Endothelial cell of umbilical vein (primary cell): ENCODE data around the gene SMCHD1. TPM values are rescaled to one million over a fixed set of nuclear protein-coding genes. Genes with fewer than 3 reads are reported as not detected.

Experiments
- BruUV-seq: library from RNA; stranded (reverse); fragments of 400-500 nt; replicated peaks from 2 replicates; lab custom pipeline; 2021; lab: Mats Ljungman, UMichigan
- CTCF ChIA-PET: fragments of 300-600, 350-600 bp; sonication (Branson Sonifier 250); formaldehyde crosslinking; loops from one replicate; lab custom pipeline; 2021; ENCODE audit warnings: antibody characterized with exemption, inconsistent platforms; lab: Charles Lee
- POLR2A ChIA-PET: fragments of 300-600, 350-600 bp; sonication (Branson Sonifier 250); formaldehyde crosslinking; loops from one replicate; lab custom pipeline; 2021; ENCODE audit warnings: antibody characterized with exemption, inconsistent platforms; lab: Charles Lee
- DNase-seq: peaks from one replicate; pipeline ENCODE4 v3.0.0-alpha.2; 2011; ENCODE audit warnings: low read depth, low spot score
- FAIRE-seq: peaks from 2 replicates; lab custom pipeline; 2011; peaks lifted over from hg19 to GRCh38; lab: Jason Lieb, UNC
- H2AFZ ChIP-seq: 2 replicates; pipeline ENCODE4 v1.6.0; 2012; ENCODE audit warnings: low read depth, low read length, control low read depth, inconsistent platforms
- H3K27ac ChIP-seq: 2 replicates; pipeline ENCODE4 v1.5.1; 2011; ENCODE audit warnings: low read depth, mild to moderate bottlenecking, control low read depth, low read length, moderate library complexity; ENCODE audit not compliant: insufficient read depth
- H3K27me3 ChIP-seq, 2 experiments: 2 replicates each; pipeline versions ENCODE4 v1.6.0 to v1.6.1; 2011; ENCODE audit warnings: low read length in 2 of 2, mixed read lengths in 1 of 2; ENCODE audit not compliant: control insufficient read depth in 2 of 2, insufficient read depth in 2 of 2
- H3K36me3 ChIP-seq, 2 experiments: 2 replicates in 1 of 2; 3 replicates in 1 of 2; pipeline ENCODE4 v1.5.1; 2011; ENCODE audit warnings: low read length in 2 of 2, mild to moderate bottlenecking in 1 of 2, moderate library complexity in 1 of 2; ENCODE audit not compliant: control insufficient read depth in 2 of 2, insufficient read depth in 2 of 2; ENCODE audit errors: extremely low read depth in 1 of 2
- H3K4me1 ChIP-seq: 3 replicates; pipeline ENCODE4 v1.5.1; 2011; ENCODE audit warnings: mild to moderate bottlenecking, low read length; ENCODE audit not compliant: control insufficient read depth, insufficient read depth; ENCODE audit errors: extremely low read depth
- H3K4me2 ChIP-seq: 2 replicates; pipeline ENCODE4 v1.6.1; 2011; ENCODE audit warnings: low read length, control low read depth, mixed read lengths; ENCODE audit not compliant: insufficient read depth
- H3K4me3 ChIP-seq, 3 experiments: fragments of 200-600 bp in 1 of 3; sonication (generic), shearing (Covaris generic) in 1 of 3; replicated peaks in 1 of 3; 2 replicates each; pipeline ENCODE4 v1.5.1; 2011 to 2016; ENCODE audit warnings: control low read depth in 3 of 3, low read length in 3 of 3, mild to moderate bottlenecking in 2 of 3, inconsistent platforms in 1 of 3, low read depth in 1 of 3, moderate library complexity in 1 of 3; ENCODE audit not compliant: insufficient read depth in 1 of 3
- H3K79me2 ChIP-seq: 2 replicates; pipeline ENCODE4 v1.6.0; 2012; ENCODE audit warnings: low read length, inconsistent platforms; ENCODE audit not compliant: control insufficient read depth, insufficient read depth
- H3K9ac ChIP-seq: replicated peaks from 2 replicates; pipeline ENCODE3; 2011; ENCODE audit warnings: low read length, control low read depth; ENCODE audit not compliant: insufficient read depth; ENCODE audit errors: extremely low read depth
- H3K9me1 ChIP-seq: replicated peaks from 3 replicates; pipeline ENCODE4 v1.6.0; 2011; ENCODE audit warnings: mild to moderate bottlenecking, low read length; ENCODE audit not compliant: control insufficient read depth, insufficient read depth; ENCODE audit errors: extremely low read depth
- H3K9me3 ChIP-seq: replicated peaks from 2 replicates; pipeline ENCODE4 v1.5.1; 2012; ENCODE audit warnings: low read length, inconsistent platforms; ENCODE audit not compliant: control insufficient read depth, insufficient read depth
- H4K20me1 ChIP-seq: replicated peaks from 2 replicates; pipeline ENCODE3; 2011; ENCODE audit warnings: mild to moderate bottlenecking, low read length; ENCODE audit not compliant: control insufficient read depth, insufficient read depth; ENCODE audit errors: extremely low read depth
- EZH2 ChIP-seq: IDR thresholded peaks from 2 replicates; pipeline ENCODE4 v1.6.1; 2012; ENCODE audit warnings: borderline replicate concordance, low read depth, mild to moderate bottlenecking, moderate library complexity, low read length, inconsistent platforms; ENCODE audit not compliant: severe bottlenecking
- FOS ChIP-seq: IDR thresholded peaks from 2 replicates; pipeline ENCODE4 v1.6.1; 2011; ENCODE audit warnings: mild to moderate bottlenecking, low read length, moderate library complexity, borderline replicate concordance; ENCODE audit not compliant: insufficient read depth
- MYC ChIP-seq: IDR thresholded peaks from one replicate; pipeline ENCODE4 v1.6.1; 2011; ENCODE audit warnings: mild to moderate bottlenecking, low read depth, low read length
- POLR2AphosphoS5 ChIP-seq: IDR thresholded peaks from 2 replicates; pipeline ENCODE4 v1.6.1; 2012; ENCODE audit warnings: low read depth, mild to moderate bottlenecking, control low read depth, low read length, moderate library complexity; ENCODE audit not compliant: insufficient read depth
- dilution Hi-C: fragments of 300-500 bp; cut with MboI; formaldehyde crosslinking; loops from one replicate; pipeline ENCODE4 v1.15.0; 2019; ENCODE audit warnings: low sequenced_read_pairs; ENCODE audit not compliant: extremely low pct_ligation_motif_present
- intact Hi-C: fragments of 100-400 bp; cut with micrococcal nuclease; formaldehyde crosslinking; loops from one replicate; pipeline ENCODE4 v1.10.0; 2022
- polyA plus RNA-seq, 4 experiments: library from polyadenylated mRNA; depleted of rRNA in 3 of 4; stranded (reverse) in 3 of 4; unstranded in 1 of 4; fragments of >200 nt; gene quantifications; 2 replicates each; pipeline versions ENCODE4 v1.2.1 to v1.2.3, GENCODE V29; 2011 to 2012; ENCODE audit warnings: missing spikeins in 1 of 4
- small RNA-seq: library from RNA; depleted of rRNA; stranded (forward); fragments of <200 nt; gene quantifications from one replicate; pipeline ENCODE3, GENCODE V24; 2012; ENCODE audit warnings: low replicate concordance, low read depth; ENCODE audit not compliant: insufficient read depth, insufficient read length
- total RNA-seq: library from RNA; stranded (reverse); gene quantifications from 2 replicates; pipeline ENCODE4 v1.2.3, GENCODE V29; 2021
- TF ChIP-seq, protein P1 (sequence below): IDR thresholded peaks from 2 replicates; pipeline ENCODE4 v1.6.1; 2011; ENCODE audit not compliant: insufficient read depth, insufficient read length

Gene SMCHD1
- total and polyA plus RNA-seq, 2 donors (not counting 3 experiments of a cell fraction or from before 2014, with no cell fraction given), result 7.4 to 39.9 TPM

DNA sequence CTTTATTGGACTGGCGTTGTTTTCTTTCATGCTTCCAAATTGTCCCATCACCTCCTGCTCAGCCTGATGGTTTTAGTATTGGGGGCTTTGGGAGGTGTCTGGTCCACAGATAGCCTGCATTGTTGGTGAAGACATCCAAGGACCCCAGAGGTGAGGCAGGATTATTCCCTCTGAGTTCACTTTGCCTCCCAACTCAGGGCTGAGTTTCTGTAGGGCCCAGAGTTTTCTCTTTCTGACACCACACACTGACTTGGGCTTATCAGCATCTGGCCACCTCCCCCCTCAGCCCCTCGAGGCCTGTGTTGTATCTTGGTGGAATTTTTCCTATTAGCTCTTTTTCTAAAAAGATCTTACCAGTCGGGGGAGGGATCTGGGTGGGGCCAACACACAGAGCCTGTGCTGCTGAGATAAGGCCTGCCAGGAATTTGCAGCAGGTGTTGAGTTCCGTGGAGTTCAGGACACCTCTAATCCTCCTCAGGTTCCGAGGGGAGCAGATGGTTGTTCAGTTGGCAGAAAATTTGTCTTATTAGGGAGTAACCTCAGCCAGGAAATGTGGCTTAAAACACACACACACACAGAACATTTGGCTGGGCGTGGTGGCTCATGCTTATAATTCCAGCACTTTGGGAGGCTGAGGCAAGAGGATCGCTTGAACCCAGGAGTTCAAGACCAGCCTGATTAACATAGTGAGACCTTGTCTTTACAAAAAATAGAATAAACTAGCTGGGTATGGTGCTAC is 198.6 kb downstream of the SMCHD1 start:
- no peak for FAIRE-seq
- Histone ChIP-seq H3K4me3 (no peak overlapping the region), H3K79me2 (no peaks in the 10 kb centered on the region), H3K4me2 (no peak overlapping the region), H3K9ac (no peak overlapping the region), H3K4me1 (no peaks in the 10 kb centered on the region), H4K20me1 (no peaks in the 10 kb centered on the region), H3K27ac (no peak overlapping the region), H2AFZ (no peak overlapping the region), H3K9me3 (no peaks in the 10 kb centered on the region), H3K27me3 (peaks cover 25 to 52% of the 10 kb centered on the region in 2 experiments), H3K9me1 (no peaks in the 10 kb centered on the region), H3K36me3 (no peaks in the 10 kb centered on the region)
- POLR2A ChIA-PET, result no interaction called here
- no TSS peak for BruUV-seq
- TF ChIP-seq, protein P1, sequence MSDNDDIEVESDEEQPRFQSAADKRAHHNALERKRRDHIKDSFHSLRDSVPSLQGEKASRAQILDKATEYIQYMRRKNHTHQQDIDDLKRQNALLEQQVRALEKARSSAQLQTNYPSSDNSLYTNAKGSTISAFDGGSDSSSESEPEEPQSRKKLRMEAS, result no peak
- no peak for TF ChIP-seq MYC
- no peak for TF ChIP-seq EZH2
- TF ChIP-seq FOS, result no peak
- no peak for TF ChIP-seq POLR2AphosphoS5
- intact Hi-C loops (no loop called here), dilution Hi-C loops (no loop called here)
- no peak for DNase-seq
- CTCF ChIA-PET, result interaction anchor here (0.6 kb wide), 1 partner anchor 312 kb away, joined by 3 read pairs; no protein-coding TSS in a partner anchor

Small RNA genes within 50 kb of the gene (small RNA-seq; reads per million reads assigned to genes)
- gene RF00019 (not detected), gene RNU6-340P (not detected)

Other genes with a start within 250 kb of the SMCHD1 start
- gene METTL4, start 84.2 kb upstream of the SMCHD1 start, total RNA-seq, result 16.1 and 17.4 TPM in 2 replicates
- gene METTL4, start 84.2 kb upstream of the SMCHD1 start, polyA plus RNA-seq, result 7.2 and 8.3 TPM in 2 replicates
- 39.6 and 43.2 TPM in 2 replicates for gene NDC80, start 84.2 kb upstream of the SMCHD1 start, total RNA-seq
- gene NDC80, start 84.2 kb upstream of the SMCHD1 start, polyA plus RNA-seq, result 3.7 and 6.2 TPM in 2 replicates
- 11.3 and 13.4 TPM in 2 replicates for gene EMILIN2, start 191.3 kb downstream of the SMCHD1 start, total RNA-seq
- 9.3 and 9.4 TPM in 2 replicates for gene EMILIN2, start 191.3 kb downstream of the SMCHD1 start, polyA plus RNA-seq